H1 (cell line): ENCODE measurements around the gene MPC1. TPM values are rescaled to one million over a fixed set of nuclear protein-coding genes. Genes with fewer than 3 reads are reported as not detected.

Experiments
- CTCF ChIA-PET: fragments of 300-600 bp; sonication (Branson Sonifier 250); formaldehyde crosslinking; loops from one replicate; lab custom pipeline; 2021; ENCODE audit not compliant: partially characterized antibody; lab: Charles Lee
- POLR2A ChIA-PET: fragments of 300-600 bp; sonication (Branson Sonifier 250); formaldehyde crosslinking; loops from one replicate; lab custom pipeline; 2021; ENCODE audit warnings: inconsistent platforms; ENCODE audit not compliant: partially characterized antibody; lab: Charles Lee
- DNase-seq, 2 experiments: peaks; one replicate each; pipeline versions ENCODE4 v3.0.0 to v3.0.0-alpha.2; 2010 to 2022; ENCODE audit warnings: low spot score in 2 of 2, low read depth in 1 of 2, mixed read lengths in 1 of 2
- FAIRE-seq: peaks from 2 replicates; lab custom pipeline; 2011; peaks lifted over from hg19 to GRCh38; lab: Jason Lieb, UNC
- H2AFZ ChIP-seq: 2 replicates; pipeline ENCODE4 v1.8.1; 2012; ENCODE audit warnings: low read length, inconsistent platforms
- H2AK5ac ChIP-seq: 2 replicates; pipeline ENCODE4 v1.6.1; 2013; ENCODE audit warnings: low read depth, low read length
- H2BK120ac ChIP-seq: replicated peaks from 2 replicates; pipeline ENCODE3; 2013; ENCODE audit warnings: low read depth, low read length, inconsistent platforms
- H2BK12ac ChIP-seq: 2 replicates; pipeline ENCODE4 v1.6.1; 2013; ENCODE audit warnings: low read depth, low read length
- H2BK15ac ChIP-seq: 2 replicates; pipeline ENCODE4 v1.6.1; 2013; ENCODE audit warnings: low read length
- H2BK20ac ChIP-seq: 2 replicates; pipeline ENCODE4 v1.6.1; 2013; ENCODE audit warnings: low read length
- H2BK5ac ChIP-seq: 2 replicates; pipeline ENCODE4 v1.6.1; 2013; ENCODE audit warnings: low read depth, low read length
- H3K14ac ChIP-seq: 2 replicates; pipeline ENCODE4 v1.6.1; 2013; ENCODE audit warnings: inconsistent platforms; ENCODE audit not compliant: insufficient read length
- H3K18ac ChIP-seq: 2 replicates; pipeline ENCODE4 v1.6.1; 2013; ENCODE audit warnings: low read length; ENCODE audit errors: extremely low read depth
- H3K23ac ChIP-seq: 2 replicates; pipeline ENCODE4 v1.6.1; 2013; ENCODE audit warnings: inconsistent platforms; ENCODE audit not compliant: insufficient read length
- H3K23me2 ChIP-seq: 2 replicates; pipeline ENCODE4 v1.6.1; 2013; ENCODE audit warnings: low read depth, low read length
- H3K27ac ChIP-seq: 2 replicates; pipeline ENCODE4 v1.6.1; 2011; ENCODE audit warnings: low read depth, low read length, inconsistent platforms
- H3K27me3 ChIP-seq, 4 experiments: replicated peaks in 1 of 4; 1 replicate in 1 of 4; 2 replicates in 3 of 4; pipeline versions ENCODE4 v1.6.1 to v1.8.1; 2011 to 2013; ENCODE audit warnings: low read length in 3 of 4, mild to moderate bottlenecking in 3 of 4, inconsistent platforms in 2 of 4, mixed read lengths in 2 of 4, moderate library complexity in 1 of 4; ENCODE audit not compliant: control insufficient read depth in 3 of 4, insufficient read depth in 3 of 4; ENCODE audit errors: extremely low read depth in 1 of 4
- H3K36me3 ChIP-seq, 4 experiments: 2 replicates each; pipeline versions ENCODE4 v1.6.1 to v1.8.1; 2011 to 2013; ENCODE audit warnings: mild to moderate bottlenecking in 4 of 4, low read length in 3 of 4, moderate library complexity in 2 of 4, control low read depth in 1 of 4, inconsistent platforms in 1 of 4; ENCODE audit not compliant: insufficient read depth in 4 of 4, control insufficient read depth in 2 of 4
- H3K4ac ChIP-seq: replicated peaks from 2 replicates; pipeline ENCODE3; 2013; ENCODE audit warnings: low read length, low read depth, mixed read lengths, inconsistent platforms; ENCODE audit not compliant: insufficient read length
- H3K4me1 ChIP-seq, 4 experiments: replicated peaks in 1 of 4; 1 replicate in 1 of 4; 2 replicates in 3 of 4; pipeline versions ENCODE4 v1.6.1 to v1.8.1; 2011 to 2013; ENCODE audit warnings: low read length in 3 of 4, inconsistent platforms in 2 of 4, mixed read lengths in 1 of 4; ENCODE audit not compliant: insufficient read depth in 4 of 4, control insufficient read depth in 3 of 4
- H3K4me2 ChIP-seq, 2 experiments: 2 replicates each; pipeline versions ENCODE4 v1.6.1 to v1.8.1; 2011 to 2013; ENCODE audit warnings: low read depth in 2 of 2, low read length in 2 of 2, control low read depth in 1 of 2, inconsistent platforms in 1 of 2, mild to moderate bottlenecking in 1 of 2; ENCODE audit not compliant: insufficient read depth in 1 of 2
- H3K4me3 ChIP-seq, 4 experiments: fragments of 200-600, 300-600 bp in 1 of 4; sonication (generic), shearing (Covaris generic), sonication (Bioruptor Twin) in 1 of 4; 2 replicates each; pipeline versions ENCODE4 v1.5.1 to v1.8.1; 2011 to 2016; ENCODE audit warnings: low read length in 4 of 4, low read depth in 3 of 4, control low read depth in 2 of 4, inconsistent platforms in 2 of 4, mild to moderate bottlenecking in 2 of 4, mixed read lengths in 1 of 4, moderate library complexity in 1 of 4; ENCODE audit not compliant: insufficient read depth in 2 of 4; ENCODE audit errors: extremely low read depth in 1 of 4
- H3K56ac ChIP-seq: replicated peaks from 2 replicates; pipeline ENCODE3; 2013; ENCODE audit warnings: low read depth, mild to moderate bottlenecking, mixed read lengths, low read length, inconsistent platforms; ENCODE audit not compliant: insufficient read length
- H3K79me1 ChIP-seq: 2 replicates; pipeline ENCODE4 v1.6.1; 2013; ENCODE audit warnings: low read depth, low read length, control low read depth
- H3K79me2 ChIP-seq, 2 experiments: 2 replicates each; pipeline versions ENCODE4 v1.6.1 to v1.8.1; 2012 to 2013; ENCODE audit warnings: low read length in 2 of 2, mild to moderate bottlenecking in 2 of 2, inconsistent platforms in 1 of 2; ENCODE audit not compliant: insufficient read depth in 2 of 2, control insufficient read depth in 1 of 2
- H3K9ac ChIP-seq, 4 experiments: replicated peaks in 1 of 4; 1 replicate in 1 of 4; 2 replicates in 3 of 4; pipeline versions ENCODE4 v1.6.1 to v1.8.1; 2011 to 2013; ENCODE audit warnings: low read depth in 3 of 4, low read length in 3 of 4, control low read depth in 2 of 4, mild to moderate bottlenecking in 2 of 4, moderate library complexity in 2 of 4, inconsistent platforms in 1 of 4; ENCODE audit errors: extremely low read depth in 1 of 4
- H3K9me3 ChIP-seq, 2 experiments: 2 replicates each; pipeline versions ENCODE4 v1.6.1 to v1.8.1; 2012 to 2013; ENCODE audit warnings: mild to moderate bottlenecking in 2 of 2, moderate library complexity in 2 of 2, control low read depth in 1 of 2, inconsistent platforms in 1 of 2, low read depth in 1 of 2, low read length in 1 of 2, mixed read lengths in 1 of 2; ENCODE audit not compliant: insufficient read depth in 2 of 2
- H4K20me1 ChIP-seq, 2 experiments: replicated peaks in 1 of 2; 2 replicates each; pipeline versions ENCODE3 to v1.8.1; 2011 to 2013; ENCODE audit warnings: inconsistent platforms in 2 of 2, low read length in 2 of 2, mild to moderate bottlenecking in 1 of 2; ENCODE audit not compliant: insufficient read depth in 2 of 2, control insufficient read depth in 1 of 2
- H4K5ac ChIP-seq: 2 replicates; pipeline ENCODE4 v1.6.1; 2013; ENCODE audit warnings: low read length, low read depth, mixed read lengths, inconsistent platforms; ENCODE audit not compliant: insufficient read length
- H4K8ac ChIP-seq: 2 replicates; pipeline ENCODE4 v1.8.0; 2013; ENCODE audit warnings: mild to moderate bottlenecking, moderate library complexity, low read length, inconsistent platforms; ENCODE audit not compliant: insufficient read depth; ENCODE audit errors: extremely low read depth
- H4K91ac ChIP-seq: replicated peaks from 2 replicates; pipeline ENCODE3; 2013; ENCODE audit warnings: low read length, mixed read lengths, inconsistent platforms; ENCODE audit not compliant: insufficient read length
- BCL11A ChIP-seq, 2 experiments: IDR thresholded peaks; one replicate each; pipeline ENCODE4 v1.6.1; 2011; ENCODE audit warnings: low read depth in 2 of 2, low read length in 2 of 2, mild to moderate bottlenecking in 2 of 2
- CEBPB ChIP-seq: IDR thresholded peaks from 2 replicates; pipeline ENCODE4 v1.6.1; 2012; ENCODE audit warnings: low read depth, low read length
- CHD1 ChIP-seq: IDR thresholded peaks from 2 replicates; pipeline ENCODE4 v1.6.1; 2012; ENCODE audit warnings: low read depth, low read length, improper control_type of control experiment
- CREB1 ChIP-seq: IDR thresholded peaks from 2 replicates; pipeline ENCODE4 v1.6.1; 2012; ENCODE audit warnings: inconsistent platforms
- GABPA ChIP-seq: IDR thresholded peaks from 2 replicates; pipeline ENCODE4 v1.6.1; 2011; ENCODE audit warnings: mild to moderate bottlenecking, low read length, moderate library complexity, borderline replicate concordance; ENCODE audit not compliant: insufficient read depth
- GTF2F1 ChIP-seq: IDR thresholded peaks from 2 replicates; pipeline ENCODE4 v1.6.1; 2012; ENCODE audit warnings: low read depth, low read length, improper control_type of control experiment, borderline replicate concordance
- KDM1A ChIP-seq: fragments of 200-600, 300-600 bp; sonication (generic); IDR thresholded peaks from 2 replicates; pipeline ENCODE4 v1.7.1; 2016; ENCODE audit warnings: mild to moderate bottlenecking, low read length, borderline replicate concordance
- MAFK ChIP-seq: IDR thresholded peaks from 2 replicates; pipeline ENCODE4 v1.6.1; 2012; ENCODE audit warnings: low read depth, mild to moderate bottlenecking, improper control_type of control experiment, low read length
- NANOG ChIP-seq: IDR thresholded peaks from 2 replicates; pipeline ENCODE4 v1.6.1; 2011; ENCODE audit warnings: low read length, low read depth, mild to moderate bottlenecking, inconsistent platforms; ENCODE audit not compliant: insufficient read depth, poor library complexity, severe bottlenecking
- NRF1 ChIP-seq: IDR thresholded peaks from 2 replicates; pipeline ENCODE4 v1.6.1; 2011; ENCODE audit warnings: mild to moderate bottlenecking, low read depth, low read length, improper control_type of control experiment
- RBBP5 ChIP-seq: IDR thresholded peaks from 2 replicates; pipeline ENCODE4 v1.7.1; 2012; ENCODE audit warnings: low read depth, mild to moderate bottlenecking, inconsistent platforms, low read length, moderate library complexity, borderline replicate concordance
- RXRA ChIP-seq: IDR thresholded peaks from 2 replicates; pipeline ENCODE4 v1.6.1; 2011; ENCODE audit warnings: low read depth, mild to moderate bottlenecking, low read length, moderate library complexity; ENCODE audit not compliant: insufficient read depth
- SP2 ChIP-seq: IDR thresholded peaks from 2 replicates; pipeline ENCODE4 v1.6.1; 2012; ENCODE audit warnings: mild to moderate bottlenecking, low read length, inconsistent platforms
- polyA plus RNA-seq, 7 experiments: library from polyadenylated mRNA; depleted of rRNA in 3 of 7; stranded (reverse) in 5 of 7; unstranded in 2 of 7; fragments of >200 nt in 5 of 7; fragments of 200-250 nt in 2 of 7; gene quantifications; 1 replicate in 5 of 7; 2 replicates in 1 of 7; 4 replicates in 1 of 7; pipeline versions ENCODE4 v1.2.1 to v1.2.3, GENCODE V29; 2011 to 2013; ENCODE audit warnings: missing spikeins in 2 of 7, mixed read lengths in 2 of 7
- total RNA-seq: library from RNA; stranded (reverse); fragmentation: NEBNext Ultra II Directional; extraction: Animal tissue kit (Norgen Biotek cat#: 25700); gene quantifications from 2 replicates; pipeline ENCODE4 v1.2.1, GENCODE V29; 2021
- TF ChIP-seq, protein P1 (sequence below): IDR thresholded peaks from 2 replicates; pipeline ENCODE4 v1.6.1; 2012; ENCODE audit warnings: inconsistent platforms
- TF ChIP-seq, protein P2 (sequence below): IDR thresholded peaks from 2 replicates; pipeline ENCODE4 v1.6.1; 2012; ENCODE audit warnings: inconsistent platforms

MPC1 gene
- total and polyA plus RNA-seq, 2 of the 8 experiments (the other 6 are each of a cell fraction or from before 2014, with no cell fraction given): 10.2 to 12.6 TPM

DNA sequence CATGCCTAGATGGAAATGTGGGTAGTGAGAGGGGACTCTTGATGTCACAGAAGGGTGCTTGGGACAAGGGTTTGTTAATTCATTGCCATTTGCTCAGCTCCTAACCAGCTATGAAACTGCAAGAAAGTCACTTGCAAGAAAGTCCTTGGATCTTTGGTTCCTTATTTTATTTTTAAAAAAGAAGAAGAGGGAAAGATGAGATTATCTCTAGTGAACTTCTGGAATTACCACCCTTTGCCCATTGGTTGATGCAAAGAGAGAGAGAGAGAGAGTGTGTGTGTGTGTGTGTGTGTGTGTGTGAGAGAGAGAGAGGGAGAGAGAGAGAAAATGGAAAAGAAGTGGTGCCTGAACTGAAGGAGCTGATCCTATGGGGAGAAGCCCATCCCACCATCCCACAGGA, 35.8 kb downstream of the MPC1 start:
- peaks cover 0 to under 1% of the 10 kb centered on the region in 2 experiments for H4K20me1 ChIP-seq
- no peak overlapping the region for H3K14ac ChIP-seq
- DNase-seq: no peak
- POLR2A ChIA-PET: no interaction called here
- no peaks in the 10 kb centered on the region for H3K9me3 ChIP-seq
- no peak overlapping the region for H2AK5ac ChIP-seq
- no peak overlapping the region for H2BK120ac ChIP-seq
- H3K4me3 ChIP-seq: no peak overlapping the region
- peaks cover 2 to 4% of the 10 kb centered on the region in 2 experiments; a peak in 3 of 4 replicates for H3K79me2 ChIP-seq
- no peak overlapping the region for H2BK12ac ChIP-seq
- no peak overlapping the region for H3K27ac ChIP-seq
- CTCF ChIA-PET: interaction anchor here (0.6 to 1.3 kb wide), 4 partner anchors 16 to 1018 kb away, joined by 3 to 4 read pairs (median 4); no protein-coding TSS in a partner anchor
- H3K9ac ChIP-seq: no peak overlapping the region
- no peaks in the 10 kb centered on the region for H3K36me3 ChIP-seq
- H3K23ac ChIP-seq: no peak overlapping the region
- H2BK5ac ChIP-seq: no peak overlapping the region
- H2AFZ ChIP-seq: no peak overlapping the region
- no peaks in the 10 kb centered on the region; the same call in 1 of the 2 replicates for H3K79me1 ChIP-seq
- H2BK15ac ChIP-seq: no peak overlapping the region
- no peak overlapping the region for H4K5ac ChIP-seq
- H3K18ac ChIP-seq: no peak overlapping the region
- no peak overlapping the region for H2BK20ac ChIP-seq
- no peak overlapping the region for H4K8ac ChIP-seq
- H4K91ac ChIP-seq: no peak overlapping the region
- H3K4ac ChIP-seq: no peak overlapping the region
- H3K23me2 ChIP-seq: peaks cover 4% of the 10 kb centered on the region; the same call in 1 of the 2 replicates
- no peaks in the 10 kb centered on the region for H3K27me3 ChIP-seq
- FAIRE-seq: no peak
- peaks cover 0 to 2% (median 1%) of the 10 kb centered on the region in 4 experiments; a peak in 3 of 7 replicates for H3K4me1 ChIP-seq
- H3K56ac ChIP-seq: no peak overlapping the region
- H3K4me2 ChIP-seq: no peak overlapping the region
- TF ChIP-seq, protein P1, sequence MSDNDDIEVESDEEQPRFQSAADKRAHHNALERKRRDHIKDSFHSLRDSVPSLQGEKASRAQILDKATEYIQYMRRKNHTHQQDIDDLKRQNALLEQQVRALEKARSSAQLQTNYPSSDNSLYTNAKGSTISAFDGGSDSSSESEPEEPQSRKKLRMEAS: no peak
- no peak for TF ChIP-seq KDM1A
- no peak for TF ChIP-seq BCL11A (IDR thresholded peaks at IDR 0.05; ENCODE audit: low read depth in 2 of 2, low read length in 2 of 2)
- no peak for TF ChIP-seq CREB1
- TF ChIP-seq RBBP5: no peak
- no peak for TF ChIP-seq SP2
- TF ChIP-seq RXRA: no peak
- TF ChIP-seq GTF2F1: no peak
- TF ChIP-seq GABPA: no peak
- TF ChIP-seq MAFK: no peak
- TF ChIP-seq NRF1: no peak
- no peak for TF ChIP-seq CHD1
- TF ChIP-seq CEBPB: no peak
- TF ChIP-seq NANOG: no peak
- TF ChIP-seq, protein P2, sequence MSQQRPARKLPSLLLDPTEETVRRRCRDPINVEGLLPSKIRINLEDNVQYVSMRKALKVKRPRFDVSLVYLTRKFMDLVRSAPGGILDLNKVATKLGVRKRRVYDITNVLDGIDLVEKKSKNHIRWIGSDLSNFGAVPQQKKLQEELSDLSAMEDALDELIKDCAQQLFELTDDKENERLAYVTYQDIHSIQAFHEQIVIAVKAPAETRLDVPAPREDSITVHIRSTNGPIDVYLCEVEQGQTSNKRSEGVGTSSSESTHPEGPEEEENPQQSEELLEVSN: no peak
